ENCODE data around the gene COL4A5.
"Not testable (repeated sequence)": the region's sequence is repeated elsewhere in the genome, so short reads cannot be mapped to it uniquely, and the experiment has no call there.

Gene COL4A5

GRCh38 chrX:108456971-108457477 lies 17.4 kb downstream of the COL4A5 start:
- DNase-seq = no peak

GRCh38 chrX:108464604-108465003 lies 25.0 kb downstream of the COL4A5 start:
- DNase-seq = no peak

- DNase-seq = no peak
Observed at GRCh38 chrX:108468486-108468885, 28.8 kb downstream of the COL4A5 start.

GRCh38 chrX:108473979-108474378 lies 34.3 kb downstream of the COL4A5 start:
- DNase-seq = no peak

GRCh38 chrX:108481528-108481927 lies 41.9 kb downstream of the COL4A5 start:
- not testable (repeated sequence) for DNase-seq

GRCh38 chrX:108484251-108484650 lies 44.6 kb downstream of the COL4A5 start:
- DNase-seq = no peak

GRCh38 chrX:108485960-108486359 lies 46.3 kb downstream of the COL4A5 start:
- no peak for DNase-seq

GRCh38 chrX:108494406-108495090 lies 54.9 kb downstream of the COL4A5 start:
- DNase-seq = no peak

GRCh38 chrX:108511721-108512120 lies 72.1 kb downstream of the COL4A5 start:
- no peak for DNase-seq

- DNase-seq = no peak
Observed at GRCh38 chrX:108516184-108516583, 76.5 kb downstream of the COL4A5 start.

- DNase-seq = no peak
Observed at GRCh38 chrX:108527724-108528123, 88.1 kb downstream of the COL4A5 start.

- DNase-seq = no peak
Observed at GRCh38 chrX:108537005-108537404, 97.4 kb downstream of the COL4A5 start.

- DNase-seq = no peak
Observed at GRCh38 chrX:108541286-108541685, 101.6 kb downstream of the COL4A5 start.

GRCh38 chrX:108557580-108557979 lies 117.9 kb downstream of the COL4A5 start:
- no peak for DNase-seq

- no peak for DNase-seq
Observed at GRCh38 chrX:108558217-108558616, 118.6 kb downstream of the COL4A5 start.

GRCh38 chrX:108573136-108573535 lies 133.5 kb downstream of the COL4A5 start:
- DNase-seq = no peak

GRCh38 chrX:108582151-108582550 lies 142.5 kb downstream of the COL4A5 start:
- DNase-seq = no peak

GRCh38 chrX:108584617-108585211 lies 145.1 kb downstream of the COL4A5 start:
- DNase-seq = no peak

GRCh38 chrX:108590496-108590895 lies 150.9 kb downstream of the COL4A5 start:
- DNase-seq = no peak

GRCh38 chrX:108601276-108601675 lies 161.6 kb downstream of the COL4A5 start:
- DNase-seq = no peak

- DNase-seq = no peak
Observed at GRCh38 chrX:108610141-108610540, 170.5 kb downstream of the COL4A5 start.

GRCh38 chrX:108614616-108615015 lies 175.0 kb downstream of the COL4A5 start:
- no peak for DNase-seq

- no peak for DNase-seq
Observed at GRCh38 chrX:108640817-108641216, 201.2 kb downstream of the COL4A5 start.

- DNase-seq = no peak
Observed at GRCh38 chrX:108641589-108642272, 202.1 kb downstream of the COL4A5 start.
